ENCODE results near the gene FILIP1L.

GRCh38 chr3:100023595-100023994, 90.7 kb downstream of the FILIP1L start:
- TF ChIP-seq CHD2 (IDR thresholded peaks at IDR 0.05; ENCODE audit: low read length) (no peak), POLR2AphosphoS5 (IDR thresholded peaks at IDR 0.05; ENCODE audit: low read depth, low read length) (no peak), CTCF (IDR thresholded peaks at IDR 0.05; ENCODE audit: control extremely low read depth in 1 of 3, insufficient read depth in 1 of 3, low read depth in 1 of 3, low read length in 3 of 3) (no peak), MAX (IDR thresholded peaks at IDR 0.05) (no peak), MAFK (IDR thresholded peaks at IDR 0.05; ENCODE audit: low read depth, low read length) (no peak)

All from H1 (cell line).